ENCODE measurements around the gene ARID1B.

GRCh38 chr6:156961282-156961892, 184.2 kb downstream of the ARID1B start:
- TF ChIP-seq GATA2 (IDR thresholded peaks at IDR 0.05; ENCODE audit: low read depth, low read length), result no peak
- TF ChIP-seq GATA3 (IDR thresholded peaks at IDR 0.05; ENCODE audit: low read depth, low read length), result no peak
